ENCODE results near the gene DDX54. TPM values are rescaled to one million over a fixed set of nuclear protein-coding genes. Genes with fewer than 3 reads are reported as not detected.

DDX54 gene
- total and polyA plus RNA-seq, 2 of the 8 experiments (the other 6 are each of a cell fraction or from before 2014, with no cell fraction given), result 64.9 to 113 TPM

GRCh38 chr12:113228394-113229028, 43.2 kb upstream of the DDX54 start:
- H4K20me1 ChIP-seq (replicated peaks in 1 of 2; ENCODE audit: control insufficient read depth in 1 of 2, insufficient read depth in 2 of 2, low read length in 2 of 2), result peaks cover 0 to 2% of the 10 kb centered on the region in 2 experiments
- no peak overlapping the region for H3K14ac ChIP-seq (ENCODE audit: insufficient read length)
- no peaks in the 10 kb centered on the region; a peak in 1 of 7 replicates for H3K27me3 ChIP-seq (replicated peaks in 1 of 4; ENCODE audit: control insufficient read depth in 3 of 4, extremely low read depth in 1 of 4, insufficient read depth in 3 of 4, low read length in 3 of 4)
- H3K4me2 ChIP-seq (ENCODE audit: insufficient read depth in 1 of 2, low read depth in 2 of 2, low read length in 2 of 2), result no peak overlapping the region
- no peak overlapping the region for H2AK5ac ChIP-seq (ENCODE audit: low read depth, low read length)
- POLR2A ChIA-PET (ENCODE audit: partially characterized antibody), result interaction anchor here (3.4 kb wide), 1 partner anchor 17 kb away, joined by 9 read pairs; no protein-coding TSS in a partner anchor
- H2BK5ac ChIP-seq (ENCODE audit: low read depth, low read length), result no peak overlapping the region
- H2BK12ac ChIP-seq (ENCODE audit: low read depth, low read length), result no peak overlapping the region
- H3K56ac ChIP-seq (replicated peaks; ENCODE audit: insufficient read length, low read depth, low read length), result no peak overlapping the region
- DNase-seq (ENCODE audit: low read depth in 1 of 2, low spot score in 2 of 2) (no peak), FAIRE-seq (no peak)
- no peak overlapping the region for H3K18ac ChIP-seq (ENCODE audit: extremely low read depth, low read length)
- H4K5ac ChIP-seq (ENCODE audit: insufficient read length, low read depth, low read length), result no peak overlapping the region
- no peak overlapping the region for H2BK120ac ChIP-seq (replicated peaks; ENCODE audit: low read depth, low read length)
- no peak overlapping the region for H3K4ac ChIP-seq (replicated peaks; ENCODE audit: insufficient read length, low read depth, low read length)
- H3K23ac ChIP-seq (ENCODE audit: insufficient read length), result no peak overlapping the region
- no peak overlapping the region for H3K4me3 ChIP-seq (ENCODE audit: extremely low read depth in 1 of 4, insufficient read depth in 2 of 4, low read depth in 3 of 4, low read length in 4 of 4)
- H4K91ac ChIP-seq (replicated peaks; ENCODE audit: insufficient read length, low read length), result no peak overlapping the region
- peaks cover 2 to 18% (median 9%) of the 10 kb centered on the region in 4 experiments; a peak in 5 of 8 replicates for H3K36me3 ChIP-seq (ENCODE audit: control insufficient read depth in 2 of 4, insufficient read depth in 4 of 4, low read length in 3 of 4)
- peaks cover 8 to 19% (median 18%) of the 10 kb centered on the region in 4 experiments for H3K4me1 ChIP-seq (replicated peaks in 1 of 4; ENCODE audit: control insufficient read depth in 3 of 4, insufficient read depth in 4 of 4, low read length in 3 of 4)
- H4K8ac ChIP-seq (ENCODE audit: extremely low read depth, insufficient read depth, low read length), result no peak overlapping the region
- no peaks in the 10 kb centered on the region for H3K79me1 ChIP-seq (ENCODE audit: low read depth, low read length)
- H3K9me3 ChIP-seq (ENCODE audit: insufficient read depth in 2 of 2, low read depth in 1 of 2, low read length in 1 of 2), result no peaks in the 10 kb centered on the region; a peak in 1 of 4 replicates
- H2BK15ac ChIP-seq (ENCODE audit: low read length), result no peak overlapping the region
- H3K79me2 ChIP-seq (ENCODE audit: control insufficient read depth in 1 of 2, insufficient read depth in 2 of 2, low read length in 2 of 2), result no peaks in the 10 kb centered on the region
- CTCF ChIA-PET (ENCODE audit: partially characterized antibody), result interaction anchor here (1.0 to 2.6 kb wide), 3 partner anchors 18 to 32 kb away, joined by 3 to 7 read pairs (median 3); no protein-coding TSS in a partner anchor
- 91% methylated on average over 5 of the region's 5 CpGs; no CpG with 5 or more reads in 1 of the 2 experiments for WGBS, 2 experiments (ENCODE audit: extremely low coverage in 1 of 2, insufficient coverage in 1 of 2, insufficient read length in 1 of 2, insufficient replicate concordance in 2 of 2, low coverage in 1 of 2, low lambda C conversion rate in 2 of 2, missing lambda C conversion rate in 1 of 2)
- H2BK20ac ChIP-seq (ENCODE audit: low read length), result no peak overlapping the region
- H2AFZ ChIP-seq (ENCODE audit: low read length), result no peak overlapping the region
- H3K23me2 ChIP-seq (ENCODE audit: low read depth, low read length), result no peaks in the 10 kb centered on the region; the same call in 1 of the 2 replicates
- no peak overlapping the region for H3K27ac ChIP-seq (ENCODE audit: low read depth, low read length)
- no peak overlapping the region for H3K9ac ChIP-seq (replicated peaks in 1 of 4; ENCODE audit: extremely low read depth in 1 of 4, low read depth in 3 of 4, low read length in 3 of 4)
- TF ChIP-seq CHD1 (IDR thresholded peaks at IDR 0.05; ENCODE audit: low read depth, low read length), result no peak
- TF ChIP-seq SIX5 (IDR thresholded peaks at IDR 0.05; ENCODE audit: low read depth, low read length), result no peak
- TF ChIP-seq CTCF (IDR thresholded peaks at IDR 0.05; ENCODE audit: control extremely low read depth in 1 of 3, insufficient read depth in 1 of 3, low read depth in 1 of 3, low read length in 3 of 3), result no peak
- no peak for TF ChIP-seq CREB1 (IDR thresholded peaks at IDR 0.05)
- TF ChIP-seq KDM1A (IDR thresholded peaks at IDR 0.05; ENCODE audit: borderline replicate concordance, low read length), result no peak
- TF ChIP-seq RAD21 (IDR thresholded peaks at IDR 0.05 in 1 of 2, conservative IDR thresholded peaks at IDR 0.05 in 1 of 2; ENCODE audit: low read depth in 2 of 2, low read length in 2 of 2), result no peak
- TF ChIP-seq NANOG (IDR thresholded peaks at IDR 0.05; ENCODE audit: insufficient read depth, low read depth, low read length, poor library complexity, severe bottlenecking), result no peak
- no peak for TF ChIP-seq RFX5 (IDR thresholded peaks at IDR 0.05; ENCODE audit: borderline replicate concordance, low read depth, low read length)
- no peak for TF ChIP-seq HDAC2 (IDR thresholded peaks at IDR 0.05; ENCODE audit: borderline replicate concordance in 1 of 2, low read depth in 2 of 2, low read length in 2 of 2)
